GM21786 (cell line): ENCODE results near the gene LRTM2.

ENCODE experiments used
- ATAC-seq: cut with Tn5 transposase; IDR thresholded peaks from one replicate; pipeline ENCODE4 v1.9.1; 2021; ENCODE audit not compliant: unreplicated experiment

The LRTM2 gene

GRCh38 chr12:1820191-1820895 is at the start of gene LRTM2:
TSS of gene LRTM2 (plus strand) at chr12:1820565. CDS start at chr12:1828149, 7,584 bp downstream.
- ATAC-seq: no peak

GRCh38 chr12:1773937-1774655 is 46.3 kb upstream of the LRTM2 start:
- no peak for ATAC-seq

DNA sequence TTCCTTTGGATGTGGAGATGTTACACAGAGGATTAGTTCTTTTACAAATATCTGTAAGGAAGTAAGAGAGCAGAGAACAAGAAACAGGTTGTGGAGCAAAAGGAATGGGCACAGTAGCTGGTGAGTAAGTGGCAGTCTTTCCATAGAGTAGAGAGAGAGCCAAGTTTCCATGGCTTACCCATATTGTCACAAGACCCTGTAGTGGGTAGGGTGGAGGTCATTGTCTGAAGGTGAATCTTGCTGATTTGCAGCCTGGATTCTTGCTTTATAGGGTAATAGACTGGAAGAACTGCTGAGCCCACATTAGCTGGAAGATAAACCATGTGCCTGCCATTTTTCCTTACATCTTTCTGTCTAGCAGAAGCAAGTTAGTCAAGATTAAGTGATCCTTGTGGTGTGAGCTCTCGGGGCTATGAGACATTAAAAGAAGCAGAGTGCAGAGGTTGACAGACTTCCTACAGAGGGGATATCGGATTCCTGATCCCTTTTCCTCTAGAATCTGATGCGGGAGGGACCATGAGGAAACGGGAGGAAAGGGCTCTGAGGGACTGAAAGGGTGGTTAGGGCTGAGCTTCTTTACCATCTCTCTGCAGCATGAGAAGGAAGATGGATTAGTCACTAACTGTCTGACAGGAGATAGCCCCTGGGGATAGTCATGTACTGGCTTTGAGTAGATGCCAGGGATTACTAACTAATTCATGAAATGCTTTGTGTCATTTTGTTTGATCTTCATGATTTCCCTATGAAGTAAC is 44.0 kb upstream of the LRTM2 start:
- ATAC-seq: no peak

GRCh38 chr12:1777798-1778197 is 42.6 kb upstream of the LRTM2 start:
- no peak for ATAC-seq

DNA sequence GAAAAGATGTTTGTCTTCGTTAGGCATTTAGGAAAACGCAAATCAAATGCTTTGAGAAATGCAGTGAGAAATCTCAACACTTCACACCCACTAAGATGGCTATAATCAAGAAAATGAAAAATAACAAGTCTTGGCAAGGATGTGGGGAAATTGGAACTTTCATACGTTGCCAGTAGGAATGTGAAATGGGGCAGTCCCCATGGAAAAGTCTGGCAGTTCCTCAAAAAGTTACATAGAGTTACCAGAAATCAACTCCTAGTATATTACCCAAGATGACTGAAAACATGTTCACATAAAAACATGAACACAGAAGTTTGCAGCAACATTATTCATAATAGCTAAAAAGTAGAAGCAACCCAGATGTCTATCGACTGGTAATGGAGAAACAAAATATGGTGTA is 41.5 kb upstream of the LRTM2 start:
- ATAC-seq: no peak

- ATAC-seq: no peak
Observed at GRCh38 chr12:1779783-1780182, 40.6 kb upstream of the LRTM2 start.

DNA sequence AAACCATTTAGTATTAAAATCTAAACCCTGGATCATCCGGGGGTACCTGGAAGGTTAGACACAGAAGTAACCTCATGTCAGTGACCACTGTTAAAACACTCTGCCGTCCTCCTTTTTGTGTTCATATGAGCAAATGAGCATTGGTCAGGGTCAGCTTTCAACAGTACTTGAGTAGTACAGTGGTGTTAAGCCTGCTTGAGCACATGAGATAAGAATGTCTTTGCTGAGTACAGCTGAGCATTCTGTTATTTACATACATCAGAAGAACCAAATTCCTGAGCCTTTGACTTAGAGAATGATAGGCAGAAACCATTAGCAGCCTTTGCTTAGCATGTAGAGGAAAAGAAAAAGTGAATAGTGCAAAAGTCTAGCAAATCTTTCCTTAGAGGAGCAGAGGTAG is 38.6 kb upstream of the LRTM2 start:
- ATAC-seq: no peak

- no peak for ATAC-seq
Observed at GRCh38 chr12:1782215-1782614, 38.1 kb upstream of the LRTM2 start.

DNA sequence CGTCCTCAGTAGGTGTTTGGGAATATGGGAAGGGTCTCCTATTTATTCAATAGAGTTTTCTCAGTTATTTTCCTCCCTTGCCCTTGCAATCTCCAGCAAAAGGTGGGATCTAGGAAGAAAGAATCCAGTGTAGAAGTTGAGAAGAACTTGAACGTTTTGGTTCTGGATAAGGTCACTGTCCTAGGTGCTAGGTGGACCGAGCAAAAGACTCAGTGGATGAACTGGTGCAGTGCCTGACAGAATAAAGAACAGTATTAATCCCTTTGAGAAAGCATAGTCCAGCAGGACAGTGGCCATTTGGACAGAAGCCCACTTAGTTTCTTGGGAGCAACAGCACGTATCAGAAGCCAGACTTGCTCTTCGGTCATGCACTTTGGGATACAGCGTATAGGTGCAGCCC is 32.7 kb upstream of the LRTM2 start:
- no peak for ATAC-seq

DNA sequence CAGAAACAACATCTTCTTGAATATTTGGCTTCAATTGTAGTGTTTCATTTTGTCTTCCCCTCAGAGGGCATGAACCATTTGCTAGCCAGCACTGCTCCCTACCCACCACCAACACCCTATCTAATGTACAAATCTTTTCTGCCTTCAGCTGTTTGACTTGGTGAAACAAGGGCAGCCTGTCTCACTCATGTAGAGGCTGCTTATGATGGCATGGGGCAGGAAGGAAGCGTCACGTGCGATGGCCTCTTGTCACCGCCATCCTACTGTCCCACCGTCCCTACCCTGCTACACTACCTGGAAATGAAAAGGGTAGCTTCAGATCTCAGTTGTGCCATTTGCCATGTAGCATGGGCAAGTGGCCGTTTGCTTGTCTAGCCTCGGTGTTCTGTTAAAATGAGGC is 29.9 kb upstream of the LRTM2 start:
- ATAC-seq: no peak

- ATAC-seq: no peak
Observed at GRCh38 chr12:1791104-1791841, 29.1 kb upstream of the LRTM2 start.

DNA sequence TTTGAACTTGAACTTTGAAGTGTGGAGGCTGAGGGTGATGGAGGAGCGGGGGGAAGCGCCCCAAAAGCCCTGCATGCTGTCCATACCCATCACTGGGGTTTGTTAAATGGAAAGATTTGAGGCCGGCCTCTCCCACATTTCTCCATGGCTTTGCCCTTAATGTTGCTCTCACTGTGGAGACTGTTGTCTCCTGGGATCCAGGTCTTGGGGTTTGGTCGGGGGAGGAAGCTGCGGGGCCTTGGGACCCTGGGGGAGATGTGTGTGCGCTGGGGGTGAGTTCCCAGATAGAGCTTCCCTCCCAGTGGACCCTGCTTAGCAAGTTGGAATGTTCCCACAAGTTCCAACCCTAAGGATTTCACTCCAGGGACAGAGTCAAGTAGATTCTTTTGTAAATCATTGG is 28.0 kb upstream of the LRTM2 start:
- no peak for ATAC-seq

DNA sequence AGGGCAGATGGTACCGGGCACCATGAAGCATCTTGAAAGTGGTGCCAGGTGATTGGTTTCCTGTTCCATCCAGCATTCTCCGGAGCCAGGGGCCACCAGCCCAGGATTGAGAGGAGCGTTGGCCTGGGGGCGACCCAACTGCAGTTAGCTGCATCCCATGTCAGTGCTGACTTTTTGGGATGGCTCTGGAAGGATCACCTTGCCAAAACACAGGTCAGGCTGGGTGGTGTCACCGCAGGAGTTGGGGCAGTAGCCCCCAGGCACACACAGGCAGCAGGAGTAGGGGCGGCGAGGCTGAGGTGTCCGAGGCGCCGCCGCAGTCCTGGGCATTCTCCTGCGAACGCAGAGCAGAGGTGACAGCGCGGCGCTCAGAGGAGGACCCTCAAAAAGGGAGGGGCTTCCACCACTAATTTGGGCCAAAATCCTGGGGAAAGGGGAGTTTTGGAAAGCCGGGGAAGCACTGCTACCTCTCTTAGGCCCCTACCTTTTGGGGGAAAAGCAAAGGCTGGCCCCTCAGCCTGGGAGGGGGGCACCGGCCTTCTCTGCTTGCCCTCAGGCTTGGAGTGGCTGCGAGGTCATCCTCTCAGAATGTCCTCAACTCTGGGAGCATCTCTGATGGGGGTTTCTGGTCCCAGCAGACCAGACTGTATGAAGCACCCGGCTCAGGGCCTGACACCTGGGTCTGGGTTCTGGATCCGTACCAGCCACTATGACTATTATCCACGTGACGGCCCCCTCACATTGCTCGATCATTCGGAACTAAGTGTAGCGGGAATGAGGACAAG is 26.7 kb upstream of the LRTM2 start:
- no peak for ATAC-seq

GRCh38 chr12:1794440-1795090 is 25.8 kb upstream of the LRTM2 start:
- no peak for ATAC-seq

DNA sequence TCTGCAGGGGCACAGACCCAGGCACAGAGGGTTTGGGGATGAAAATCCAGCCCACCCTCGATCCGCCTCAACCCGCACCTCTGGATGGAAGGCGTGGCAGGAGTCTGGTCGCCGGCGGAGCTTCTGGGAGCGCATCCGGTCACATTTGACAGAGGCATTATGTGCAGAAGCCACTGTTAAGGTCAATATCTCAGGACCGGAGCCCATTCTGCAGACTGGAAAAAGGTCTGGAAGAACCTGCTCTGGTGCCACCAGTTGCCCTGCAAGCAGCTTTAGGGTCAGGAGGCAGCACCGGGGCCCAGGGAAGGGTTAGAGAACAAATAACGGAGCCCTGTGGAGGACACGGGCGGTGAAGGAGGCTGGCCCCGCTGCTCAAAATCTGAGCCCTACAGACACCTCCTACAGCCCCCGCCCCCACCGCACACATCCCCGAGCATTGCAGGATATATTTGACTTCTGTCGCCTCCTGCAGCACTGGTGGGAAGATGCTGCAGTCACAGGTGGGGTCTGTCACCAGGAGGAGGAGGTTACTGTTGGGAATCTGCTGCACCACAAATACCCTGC is 25.1 kb upstream of the LRTM2 start:
- no peak for ATAC-seq

DNA sequence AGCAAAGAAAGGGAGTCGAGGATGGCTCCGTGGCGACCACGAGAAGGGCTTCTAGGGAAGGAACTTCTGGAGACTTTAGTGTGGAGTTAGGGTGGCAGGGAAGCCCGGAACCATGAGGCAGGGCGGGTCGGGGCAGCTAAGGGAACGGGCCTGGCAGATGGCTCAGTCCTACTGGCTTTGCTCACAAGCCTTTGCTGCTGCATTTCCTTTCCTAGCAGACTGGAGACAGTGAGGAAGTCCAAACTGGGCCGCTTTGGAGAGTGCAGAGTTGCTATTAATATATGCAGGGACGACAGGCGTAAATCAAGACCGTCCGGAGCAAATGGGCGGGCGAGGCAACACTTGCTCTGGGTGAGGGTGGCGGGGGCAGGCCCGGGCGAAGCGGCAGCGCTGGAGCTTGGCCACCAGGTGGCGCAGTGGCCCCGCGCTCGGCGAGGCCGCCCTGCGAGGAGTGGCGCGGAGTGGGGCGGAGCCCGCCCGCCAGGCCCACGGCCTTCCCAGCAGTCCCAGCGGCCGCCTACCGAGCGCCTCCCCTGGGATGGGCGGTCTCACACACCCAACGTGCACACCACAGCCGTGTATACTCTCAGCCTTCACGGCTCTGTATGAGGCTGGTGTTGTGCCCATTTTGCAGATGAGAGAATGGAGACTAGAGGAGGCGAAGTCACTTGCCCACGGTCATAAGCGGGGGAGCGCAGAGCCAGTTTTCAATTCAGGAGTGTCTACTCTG is 24.4 kb upstream of the LRTM2 start:
- peak; percentile 86 for ATAC-seq

- peak; percentile 28 for ATAC-seq
Observed at GRCh38 chr12:1796515-1797010, 23.8 kb upstream of the LRTM2 start.

DNA sequence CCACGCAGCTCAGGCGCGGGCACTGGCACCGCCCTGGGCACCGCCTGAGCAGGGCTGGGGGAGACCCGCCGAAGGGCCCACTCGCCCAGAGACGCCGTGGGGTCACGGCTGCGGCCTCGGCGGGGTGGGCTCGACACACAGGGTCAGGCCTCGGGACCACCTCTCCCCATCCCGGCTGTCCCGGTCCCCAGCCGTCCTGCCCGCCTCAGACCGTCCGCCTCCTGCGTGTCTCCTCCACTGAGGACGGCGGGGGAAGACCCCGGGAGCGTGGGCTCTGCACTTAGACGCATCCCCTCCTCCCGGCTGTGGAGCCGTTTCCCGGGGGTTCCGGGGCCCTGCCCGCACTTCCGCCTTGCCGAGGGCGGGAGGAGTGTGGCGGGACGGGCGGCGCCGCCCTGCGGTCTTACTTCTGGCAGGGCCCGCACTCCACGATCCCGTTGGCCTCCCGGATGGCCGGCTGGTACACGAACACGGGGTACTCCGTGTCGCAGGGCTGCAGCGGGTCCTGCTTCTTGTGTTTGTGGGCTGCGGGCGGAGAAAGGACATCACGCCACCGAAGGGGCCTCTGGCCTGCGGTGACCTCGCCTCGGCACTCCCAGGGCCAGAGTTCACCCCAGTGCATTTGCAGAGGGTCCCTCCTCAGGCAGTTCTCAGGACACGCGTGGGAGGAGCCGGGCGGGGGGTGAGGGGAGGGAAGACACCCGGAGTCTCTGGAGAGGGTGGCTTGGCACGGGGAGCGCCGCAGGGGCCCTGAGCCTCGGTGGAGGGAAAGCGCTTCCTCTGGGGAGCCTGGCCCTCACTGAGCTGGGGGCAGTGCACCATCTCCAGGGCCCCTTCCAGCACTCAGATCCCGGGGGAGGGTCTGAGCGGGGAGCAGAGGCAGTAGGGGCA is 23.1 kb upstream of the LRTM2 start:
- ATAC-seq: no peak
